Fibroblast of upper back skin (primary cell): ENCODE results near the gene ITPR3.

Experiments used
- DNase-seq: peaks from one replicate; pipeline ENCODE4 v3.0.0-alpha.2; 2013

ITPR3 gene

GRCh38 chr6:33689148-33689494 is 68.0 kb downstream of the ITPR3 start:
- DNase-seq = no peak

GRCh38 chr6:33689879-33690278 is 68.8 kb downstream of the ITPR3 start:
- no peak for DNase-seq

- no peak for DNase-seq
These were observed 69.6 kb downstream of the ITPR3 start for GRCh38 chr6:33690766-33691165.

DNA sequence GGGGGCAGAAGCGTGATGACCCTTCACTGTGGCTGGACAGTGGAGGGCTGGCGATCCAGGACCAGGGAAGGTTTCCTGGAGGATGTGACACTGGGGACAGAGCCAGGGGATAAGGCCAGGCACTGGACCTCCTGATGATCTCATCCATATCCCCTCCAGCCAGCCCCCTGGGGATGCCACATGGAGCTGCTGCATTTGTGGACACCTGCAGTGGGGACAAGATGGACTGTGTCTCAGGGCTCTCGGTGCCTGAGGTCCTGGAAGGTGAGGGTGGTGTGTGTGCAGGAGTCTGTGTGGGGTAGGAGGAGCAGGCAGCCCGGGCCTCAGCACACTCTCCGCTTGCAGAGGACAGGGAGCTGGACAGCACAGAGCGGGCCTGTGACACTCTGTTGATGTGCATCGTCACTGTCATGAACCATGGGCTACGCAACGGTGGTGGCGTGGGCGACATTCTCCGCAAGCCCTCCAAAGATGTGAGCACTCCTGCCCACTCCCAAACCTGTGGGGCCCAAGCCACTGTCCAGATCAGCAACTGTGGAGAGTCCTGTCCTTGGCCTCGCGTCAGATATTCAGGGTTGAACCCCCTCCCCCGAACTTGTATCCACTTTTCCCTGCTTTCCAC is 70.4 kb downstream of the ITPR3 start:
- no peak for DNase-seq

- DNase-seq = no peak
These were observed 71.1 kb downstream of the ITPR3 start for GRCh38 chr6:33692078-33692759.

GRCh38 chr6:33692760-33693158 is 71.6 kb downstream of the ITPR3 start:
- no peak for DNase-seq

DNA sequence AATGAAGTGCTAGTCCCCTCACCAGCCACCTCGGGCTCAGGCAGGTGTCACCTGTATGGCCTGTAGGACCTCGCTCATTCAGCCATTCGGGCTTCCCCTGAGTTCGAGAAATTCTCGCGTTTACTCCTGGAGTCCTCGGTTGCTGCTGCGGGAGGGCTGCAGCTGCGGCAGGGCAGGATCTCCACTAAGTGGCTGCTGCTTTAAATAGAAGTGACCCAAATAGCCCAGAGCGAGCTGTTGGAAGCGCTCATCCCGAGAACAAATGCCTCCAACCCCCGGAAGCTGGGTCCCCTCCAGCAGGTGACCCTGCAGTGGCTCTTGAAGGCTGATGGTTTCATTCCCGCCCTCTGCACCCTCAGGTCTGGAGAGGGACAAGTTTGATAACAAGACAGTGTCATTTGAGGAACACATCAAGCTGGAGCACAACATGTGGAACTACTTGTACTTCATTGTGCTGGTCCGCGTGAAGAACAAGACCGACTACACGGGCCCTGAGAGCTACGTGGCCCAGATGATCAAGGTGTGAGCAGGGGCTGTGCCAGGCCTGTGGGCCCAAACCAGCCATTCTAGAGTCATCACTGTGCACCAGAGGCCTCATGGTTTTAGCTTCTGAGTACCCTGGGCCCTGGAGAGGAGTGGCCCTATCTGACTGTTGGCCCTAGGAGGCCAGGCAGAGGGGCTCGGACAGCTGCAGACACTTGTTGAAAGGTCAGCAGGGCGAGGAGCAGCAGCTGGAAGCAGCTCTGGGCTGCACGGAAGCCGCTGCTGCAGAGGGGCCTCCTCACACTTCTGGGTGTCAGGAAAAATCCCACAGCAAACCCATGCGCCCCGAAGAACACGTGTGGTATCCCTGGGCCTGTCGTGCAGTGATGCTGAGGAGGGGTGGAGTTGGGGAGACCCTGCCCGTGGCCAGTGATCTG is 72.3 kb downstream of the ITPR3 start:
- no peak for DNase-seq

- DNase-seq = peak; percentile 56
These were observed 73.3 kb downstream of the ITPR3 start for GRCh38 chr6:33694401-33694931.

GRCh38 chr6:33694977-33695376 is 73.9 kb downstream of the ITPR3 start:
- no peak for DNase-seq

DNA sequence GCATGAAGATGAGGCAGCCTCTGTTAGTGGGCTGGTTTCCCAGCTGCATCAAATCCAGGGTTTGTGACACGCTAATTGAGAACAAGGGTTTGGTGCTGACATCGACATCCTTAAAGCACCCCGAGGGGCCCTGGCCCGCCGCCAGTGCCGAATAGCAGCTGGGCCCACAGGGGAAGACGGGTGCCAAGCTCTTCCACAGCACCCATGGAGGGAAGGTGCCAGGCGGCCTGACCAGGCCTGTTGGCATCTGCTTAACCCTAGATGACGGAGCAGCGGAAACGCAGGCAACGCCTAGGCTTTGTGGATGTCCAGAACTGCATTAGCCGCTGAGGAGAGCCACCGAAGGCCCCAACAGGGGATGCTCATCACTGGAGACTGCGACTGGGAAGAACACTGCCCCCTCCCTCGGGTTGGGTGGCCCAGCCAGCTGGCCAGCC is 74.3 kb downstream of the ITPR3 start:
- no peak for DNase-seq

- no peak for DNase-seq
These were observed 75.0 kb downstream of the ITPR3 start for GRCh38 chr6:33696076-33696475.

- DNase-seq = no peak
These were observed 75.7 kb downstream of the ITPR3 start for GRCh38 chr6:33696548-33697518.

DNA sequence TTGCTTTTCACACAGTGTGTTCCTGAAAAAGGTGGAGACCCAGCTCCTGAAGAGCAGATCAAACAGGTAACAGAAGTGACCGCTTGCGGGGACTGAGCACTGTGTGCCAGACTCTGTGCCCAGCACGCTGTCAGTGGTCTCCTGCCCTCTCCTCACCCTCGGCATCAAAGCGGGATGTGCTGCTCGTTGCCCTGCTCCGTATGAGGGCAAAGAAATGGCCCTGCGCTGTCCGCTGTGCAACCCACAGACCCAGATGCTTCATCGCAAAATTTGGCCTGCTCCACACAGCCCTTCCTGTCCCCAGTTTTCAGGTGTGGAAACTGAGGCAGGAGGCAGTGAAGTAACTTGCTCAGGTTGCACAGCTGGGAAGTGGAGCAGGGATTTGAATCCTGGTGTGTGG is 76.7 kb downstream of the ITPR3 start:
- no peak for DNase-seq

- no peak for DNase-seq
These were observed 77.4 kb downstream of the ITPR3 start for GRCh38 chr6:33698494-33698893.

GRCh38 chr6:33699131-33699530 is 78.0 kb downstream of the ITPR3 start:
- no peak for DNase-seq

- no peak for DNase-seq
These were observed 78.6 kb downstream of the ITPR3 start for GRCh38 chr6:33699739-33700138.

DNA sequence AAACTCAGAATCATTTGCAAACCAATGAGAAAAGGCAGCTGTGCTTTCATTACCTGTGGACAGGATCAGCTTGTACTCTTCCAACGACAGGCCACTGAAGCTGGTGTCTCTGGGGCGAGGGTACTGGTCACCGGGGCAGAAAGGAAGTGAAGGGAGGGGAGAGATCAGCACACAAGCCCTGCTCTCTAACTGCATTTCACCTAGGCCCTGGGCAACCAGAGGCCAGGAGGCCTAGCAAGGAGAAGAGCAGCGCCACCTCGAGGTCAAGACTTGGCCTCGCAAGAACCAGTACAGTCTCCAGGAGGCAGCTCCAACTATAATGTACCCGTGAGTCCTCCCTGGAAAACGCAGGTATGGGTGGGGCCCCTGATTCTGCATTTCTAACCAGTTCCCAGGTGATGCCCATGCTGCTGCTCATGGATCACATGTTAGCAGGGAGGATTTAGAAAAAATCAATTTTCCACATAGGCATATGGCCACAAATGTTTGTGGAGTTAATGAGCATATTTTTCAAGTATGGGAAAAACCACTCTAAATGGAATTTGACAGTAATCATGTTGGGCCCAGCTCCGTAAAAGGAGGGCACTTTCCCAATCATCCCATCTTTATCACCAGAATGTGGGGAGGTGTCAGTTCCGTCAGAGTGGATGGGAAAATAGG is 79.4 kb downstream of the ITPR3 start:
- peak; percentile 67 for DNase-seq

DNA sequence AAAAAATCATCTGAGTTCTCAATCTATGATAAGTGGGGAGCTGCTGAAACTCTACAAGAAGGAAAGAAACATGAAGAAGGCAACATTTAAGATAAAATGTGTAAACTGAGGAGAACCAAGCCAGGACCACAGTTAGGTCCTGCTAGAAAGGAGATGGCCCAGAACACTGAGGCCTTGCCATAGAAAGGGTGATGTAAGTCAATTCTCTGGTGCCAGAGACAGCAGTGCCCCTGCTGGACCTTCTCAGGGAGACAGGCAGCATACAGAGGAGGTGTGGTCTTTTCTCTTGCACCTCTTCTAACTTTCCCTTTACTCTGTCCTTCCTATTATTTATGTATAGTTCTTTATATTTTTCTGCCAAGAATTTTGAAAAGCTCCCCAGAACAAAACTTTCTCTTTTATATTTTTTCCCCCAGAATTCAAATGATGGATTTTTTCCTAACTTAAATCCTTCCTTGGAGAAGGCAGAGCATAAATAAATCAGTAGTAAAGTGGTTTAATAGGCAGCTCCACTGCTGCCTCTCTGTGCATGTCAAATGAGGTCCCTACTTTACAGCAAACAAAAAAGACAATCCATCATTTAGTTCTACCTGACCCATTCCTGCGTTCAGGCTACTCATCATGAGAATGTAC is 81.3 kb downstream of the ITPR3 start:
- peak; percentile 68 for DNase-seq

GRCh38 chr6:33704215-33705066 is 83.3 kb downstream of the ITPR3 start:
- DNase-seq = no peak

DNA sequence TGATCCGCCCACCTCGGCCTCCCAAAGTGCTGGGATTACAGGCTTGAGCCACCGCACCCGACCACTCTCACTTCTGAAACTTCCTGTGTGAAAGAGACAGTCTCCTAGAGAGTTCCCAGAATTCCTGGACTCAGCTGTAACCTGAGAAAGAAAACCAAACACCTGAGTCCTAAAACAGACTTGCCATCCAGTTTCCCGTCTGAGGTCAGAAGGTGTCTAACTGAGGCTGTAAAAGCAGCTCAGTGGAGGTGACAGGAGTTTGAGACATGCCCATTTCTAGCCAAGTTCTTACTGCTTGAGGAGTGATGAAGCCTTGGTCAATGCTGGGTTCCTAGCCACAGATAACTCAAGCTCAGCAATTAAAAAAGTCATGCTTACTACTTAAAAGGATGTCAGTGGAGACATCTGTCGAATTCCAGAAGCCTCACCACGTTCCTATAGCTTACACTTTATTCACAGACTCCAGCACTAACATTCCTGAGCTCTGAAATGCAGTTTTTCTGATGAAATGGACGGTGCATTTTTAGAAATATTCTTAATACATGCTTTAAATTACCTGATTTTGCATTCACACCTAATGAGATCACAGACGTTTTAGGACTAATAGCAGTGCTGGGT is 84.3 kb downstream of the ITPR3 start:
- peak; percentile 84 for DNase-seq
